SK-N-DZ (cell line): ENCODE results near the gene DCAF8L1. TPM values are rescaled to one million over a fixed set of nuclear protein-coding genes. Genes with fewer than 3 reads are reported as not detected.
A peak's percentile ranks its signal among the peaks of the same experiment; 100 is the strongest.
"Not testable (repeated sequence)": the region's sequence is repeated elsewhere in the genome, so short reads cannot be mapped to it uniquely, and the experiment has no call there.

Experiments
- DNase-seq: peaks from one replicate; pipeline ENCODE4 v3.0.0-alpha.2; 2015; ENCODE audit warnings: low spot score
- polyA plus RNA-seq, 2 experiments: library from polyadenylated mRNA; depleted of rRNA; stranded (reverse); fragments of >200 nt; gene quantifications; 2 replicates each; pipeline ENCODE4 v1.2.3, GENCODE V29; 2014

DCAF8L1 gene
- polyA plus RNA-seq (2014; cell fraction: cytosol; rRNA removed) = not detected in 2 replicates
- not detected in 2 replicates for polyA plus RNA-seq (2014; cell fraction: nucleus; rRNA removed)

DNA sequence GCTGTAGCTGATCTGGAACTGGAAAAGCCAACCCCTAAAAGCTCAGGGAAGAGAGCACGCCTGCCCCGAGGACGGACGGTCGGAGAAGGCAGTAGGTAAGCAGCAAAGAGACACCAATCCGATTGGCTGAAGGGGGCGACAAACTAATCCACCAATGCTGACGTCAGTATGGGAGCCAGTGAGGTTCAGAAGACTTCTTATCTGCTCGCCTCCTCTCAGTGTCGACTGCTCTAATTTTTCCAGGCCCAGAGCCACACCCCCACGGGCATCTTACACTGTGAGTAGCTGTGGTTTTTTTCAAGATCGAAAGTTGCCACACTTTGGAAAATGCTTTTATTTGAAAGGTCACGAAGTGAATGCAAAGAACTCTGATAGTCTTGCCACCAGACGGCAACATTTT, at the start of gene DCAF8L1:
DCAF8L1 (minus strand) TSS at position 101 of the 400 bp plus-strand sequence. CDS start 115 bp downstream, outside the sequence.
- DNase-seq = no peak

DNA sequence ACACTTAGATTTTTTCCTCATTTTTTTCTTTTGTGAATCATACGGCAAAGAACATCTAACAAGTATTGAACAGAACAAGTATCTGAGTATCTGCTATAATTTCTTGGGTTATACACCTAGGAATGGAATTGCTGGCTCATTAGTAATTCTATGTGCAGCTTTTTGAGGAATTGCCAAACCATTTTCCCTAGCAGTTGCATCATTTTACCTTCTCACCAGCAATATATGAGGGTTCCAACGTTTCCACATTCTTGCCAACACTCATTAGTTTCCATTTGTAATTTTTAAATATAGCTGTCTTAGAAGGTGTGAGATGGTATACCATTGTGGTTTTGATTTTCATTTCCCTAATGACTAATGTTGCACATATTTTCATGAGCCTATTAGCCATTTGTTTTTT, 41.1 kb upstream of the DCAF8L1 start:
- no peak for DNase-seq

- no peak for DNase-seq
These were observed 35.6 kb upstream of the DCAF8L1 start for GRCh38 chrX:28016823-28017222.

DNA sequence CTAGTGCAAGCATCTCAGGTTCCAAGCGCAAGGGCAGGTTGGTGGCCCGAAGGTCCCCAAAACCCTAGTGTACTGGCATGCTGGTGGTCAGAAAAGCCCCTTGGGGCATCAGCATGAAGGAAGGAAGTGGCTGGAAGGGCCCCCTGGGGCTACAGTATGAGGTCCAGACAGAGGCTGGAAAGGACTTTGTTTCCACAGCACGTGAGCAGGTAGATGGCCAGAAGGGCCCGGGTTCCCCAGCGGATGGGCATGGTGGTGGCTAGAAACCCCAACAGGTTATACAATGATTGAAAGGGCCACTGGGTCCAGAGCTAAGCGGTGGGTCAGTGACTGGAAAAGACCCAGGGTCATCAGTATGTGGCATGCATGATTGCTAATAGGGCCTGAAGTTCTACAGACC, 34.7 kb upstream of the DCAF8L1 start:
- no peak for DNase-seq

GRCh38 chrX:28010875-28011274, 29.6 kb upstream of the DCAF8L1 start:
- no peak for DNase-seq

DNA sequence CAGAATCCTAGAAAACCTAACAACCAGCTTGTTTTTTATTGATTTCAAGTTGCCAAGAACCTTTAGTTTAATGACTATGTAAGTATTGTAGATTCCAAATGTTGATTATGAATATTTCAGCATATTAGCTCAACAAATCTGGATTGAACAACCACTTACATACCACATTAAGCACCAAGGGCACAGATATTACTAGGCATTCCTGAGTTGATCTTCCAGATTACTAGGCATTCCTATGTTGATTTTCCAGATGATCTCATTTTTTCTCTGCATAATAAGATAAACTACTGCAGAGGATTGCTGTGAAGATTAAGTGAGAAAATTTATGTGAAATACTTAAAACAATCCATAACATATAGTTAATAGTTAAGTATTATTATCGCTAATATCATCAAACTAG, 17.4 kb upstream of the DCAF8L1 start:
- no peak for DNase-seq

DNA sequence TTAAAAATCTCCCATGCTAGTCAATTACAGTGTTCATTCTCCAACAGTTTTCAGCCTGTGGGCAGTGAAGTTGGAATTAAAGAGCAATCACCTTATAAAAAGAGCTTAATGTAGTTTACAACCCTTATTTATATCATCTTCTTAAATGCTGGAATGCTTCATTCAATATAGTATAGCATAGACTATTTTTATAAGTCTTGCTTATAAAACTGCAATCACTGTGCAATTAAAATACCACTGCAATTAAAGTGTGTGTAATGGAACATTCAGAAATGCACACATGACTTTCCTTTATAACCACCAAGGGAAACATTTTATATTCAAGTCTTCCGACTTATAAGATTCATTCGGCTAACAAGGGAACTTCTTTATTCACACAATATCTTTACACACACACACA, 16.4 kb upstream of the DCAF8L1 start:
- DNase-seq = no peak

GRCh38 chrX:27996132-27996531, 14.9 kb upstream of the DCAF8L1 start:
- peak; percentile 53 for DNase-seq

DNA sequence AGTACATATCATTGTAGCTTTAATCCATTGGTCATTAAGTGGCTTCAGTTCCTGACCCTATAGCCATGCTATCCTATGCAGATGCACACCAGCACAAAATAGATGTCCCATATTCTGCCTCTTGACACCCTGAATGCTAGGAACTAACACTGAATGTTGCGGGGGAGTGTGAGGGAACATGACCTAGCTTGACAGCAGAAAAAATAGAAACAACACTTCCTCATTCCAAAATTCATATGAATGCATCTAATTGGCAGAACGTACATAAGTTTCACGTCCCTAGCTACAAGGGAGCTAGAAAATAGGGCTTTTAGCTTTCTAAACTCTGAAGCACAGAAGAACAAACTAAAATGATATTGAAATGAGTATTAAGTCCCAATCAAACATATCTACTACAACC, 14.4 kb upstream of the DCAF8L1 start:
- DNase-seq = peak; percentile 2

- DNase-seq = no peak
These were observed 6.8 kb upstream of the DCAF8L1 start for GRCh38 chrX:27987862-27988646.

DNA sequence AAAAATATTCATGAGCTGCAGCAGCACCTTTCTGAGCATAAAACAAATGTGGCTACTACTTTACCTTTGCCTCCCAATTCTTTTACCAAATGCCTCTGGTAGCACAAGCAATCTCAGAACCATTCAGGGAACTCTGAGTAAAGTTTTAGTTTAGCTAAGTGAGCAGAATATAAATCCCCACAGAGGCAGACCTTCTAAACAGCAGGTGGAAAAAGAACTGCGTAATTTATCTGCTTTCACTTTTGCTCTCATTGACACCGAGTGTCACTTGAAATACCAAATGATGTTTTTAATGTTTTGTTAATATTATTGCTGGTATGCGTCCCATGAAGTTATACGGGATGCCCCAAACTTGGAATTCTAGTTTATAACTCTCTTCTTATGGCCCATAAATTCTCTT, 4.3 kb downstream of the DCAF8L1 start:
- DNase-seq = not testable (repeated sequence)

GRCh38 chrX:27976284-27976683, 5.0 kb downstream of the DCAF8L1 start:
- DNase-seq = no peak

GRCh38 chrX:27968878-27969277, 12.4 kb downstream of the DCAF8L1 start:
- DNase-seq = no peak

DNA sequence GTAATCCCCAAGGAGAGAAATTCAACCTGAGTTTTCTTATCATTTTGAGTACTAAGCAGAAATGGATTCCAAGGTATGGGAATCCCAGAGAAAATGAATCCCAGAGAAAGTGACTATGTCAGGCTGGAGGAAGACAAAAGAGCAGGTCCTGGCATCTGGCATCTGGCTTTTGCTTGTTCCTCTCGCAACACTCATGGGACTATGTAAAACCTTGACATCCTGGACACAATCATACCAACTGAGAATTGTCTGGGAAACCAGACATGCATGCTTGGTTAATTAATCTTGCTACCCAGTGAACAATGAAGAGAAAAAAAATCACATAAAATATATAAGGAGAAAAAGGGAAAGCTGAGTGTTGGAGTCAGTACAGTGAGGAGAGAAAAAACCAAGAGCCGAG, 12.9 kb downstream of the DCAF8L1 start:
- DNase-seq = no peak

DNA sequence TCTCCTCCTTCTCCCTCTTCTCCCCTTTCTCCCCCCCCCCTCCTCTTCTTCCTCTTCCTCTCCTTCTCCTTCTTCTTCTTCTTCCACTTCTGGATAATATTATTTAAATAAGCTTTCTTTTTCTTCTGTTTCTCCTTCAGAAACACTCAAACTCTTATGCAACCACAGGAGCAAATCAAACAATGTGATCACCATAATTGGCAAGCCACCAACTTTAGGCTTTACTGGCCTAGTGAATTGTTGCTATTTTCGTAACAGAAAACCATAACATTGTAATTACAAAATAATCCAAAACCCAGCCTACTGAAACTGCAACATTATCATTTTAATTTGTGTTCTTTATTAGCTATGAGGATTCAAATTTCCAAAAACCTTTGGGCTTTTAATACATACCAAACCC, 14.3 kb downstream of the DCAF8L1 start:
- no peak for DNase-seq

- DNase-seq = no peak
These were observed 14.8 kb downstream of the DCAF8L1 start for GRCh38 chrX:27966492-27966891.

DNA sequence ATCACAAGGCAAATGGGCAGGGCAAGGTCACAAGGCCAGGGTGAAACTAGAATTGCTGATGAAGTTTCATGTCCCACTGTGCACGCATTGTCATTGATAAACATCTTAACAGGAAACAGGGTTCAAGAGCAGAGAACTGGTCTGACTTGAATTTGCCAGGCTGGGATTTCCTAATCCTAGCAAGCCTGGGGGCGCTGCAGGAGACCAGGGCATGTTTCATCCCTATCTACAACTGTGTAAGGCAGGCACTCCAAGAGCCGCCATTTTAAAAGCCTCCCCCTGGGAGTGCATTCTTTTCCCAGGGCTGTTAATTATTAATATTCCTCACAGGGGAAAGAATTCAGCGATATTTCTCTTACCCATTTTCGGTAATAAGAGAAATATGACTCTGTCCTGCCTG, 15.9 kb downstream of the DCAF8L1 start:
- not testable (repeated sequence) for DNase-seq

GRCh38 chrX:27964432-27964831, 16.8 kb downstream of the DCAF8L1 start:
- no peak for DNase-seq

- not testable (repeated sequence) for DNase-seq
These were observed 20.8 kb downstream of the DCAF8L1 start for GRCh38 chrX:27960410-27960809.

DNA sequence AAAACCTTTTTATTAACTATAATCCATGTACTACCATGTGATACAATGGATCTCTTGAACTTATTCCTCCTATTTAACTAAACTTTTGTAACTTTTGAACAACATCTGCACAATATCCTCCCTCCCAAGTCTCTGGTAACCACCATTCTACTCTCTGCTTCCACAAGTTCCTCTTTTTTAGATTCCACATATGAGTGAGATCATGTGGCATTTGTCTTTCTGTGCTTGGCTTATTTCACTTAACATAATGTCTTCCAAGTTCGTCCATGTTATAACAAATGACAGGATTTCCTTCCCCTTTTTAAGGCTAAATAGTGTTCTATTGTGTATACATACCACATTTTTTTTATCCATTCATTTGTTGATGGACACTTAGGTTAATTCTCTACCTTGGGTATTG, 28.1 kb downstream of the DCAF8L1 start:
- DNase-seq = no peak

GRCh38 chrX:27933361-27933760, 47.9 kb downstream of the DCAF8L1 start:
- DNase-seq = no peak
